ENCODE data around the gene RBBP4.
A peak's percentile ranks its signal among the peaks of the same experiment; 100 is the strongest.

The RBBP4 gene

GRCh38 chr1:32651461-32652073, 559 bp downstream of the RBBP4 start:
- TF ChIP-seq EZH2 (IDR thresholded peaks at IDR 0.05; ENCODE audit: borderline replicate concordance, low read depth, low read length, severe bottlenecking) (no peak), CTCF (IDR thresholded peaks at IDR 0.05; ENCODE audit: borderline replicate concordance, extremely low read depth, low read length, poor library complexity, severe bottlenecking) (no peak)
- DNase-seq (no peak), ATAC-seq (ENCODE audit: insufficient read depth, low read depth) (peak; percentile 4; the same call in 2 of the 3 replicates)
- no peaks in the 10 kb centered on the region for H3K27me3 ChIP-seq (ENCODE audit: insufficient read depth, low read length, poor library complexity)
- peaks cover 55% of the 10 kb centered on the region for H3K36me3 ChIP-seq (ENCODE audit: insufficient read depth, low read length)
- peak overlapping the region; percentile 80 for H3K4me2 ChIP-seq (ENCODE audit: insufficient read depth, low read length)
- H2AFZ ChIP-seq (ENCODE audit: low read depth, low read length), result peak overlapping the region; percentile 82
- peaks cover 61% of the 10 kb centered on the region for H3K4me1 ChIP-seq (ENCODE audit: insufficient read depth, low read length)
- H3K79me2 ChIP-seq (ENCODE audit: insufficient read depth, low read length), result peaks cover 93% of the 10 kb centered on the region
- no peaks in the 10 kb centered on the region for H3K9me3 ChIP-seq (ENCODE audit: insufficient read depth, low read length, severe bottlenecking)
- peaks cover 28% of the 10 kb centered on the region for H4K20me1 ChIP-seq (ENCODE audit: insufficient read depth, low read length)
- peak overlapping the region; percentile 93 for H3K9ac ChIP-seq (ENCODE audit: low read depth, low read length)
- H3K4me3 ChIP-seq (ENCODE audit: low read depth in 1 of 2, low read length in 2 of 2), result peak overlapping the region; percentile 70 to 85
- peak overlapping the region; percentile 98 for H3K27ac ChIP-seq (ENCODE audit: low read length)

GRCh38 chr1:32652244-32652962, 1.4 kb downstream of the RBBP4 start:
- TF ChIP-seq CTCF (IDR thresholded peaks at IDR 0.05; ENCODE audit: borderline replicate concordance, extremely low read depth, low read length, poor library complexity, severe bottlenecking), result no peak
- TF ChIP-seq EZH2 (IDR thresholded peaks at IDR 0.05; ENCODE audit: borderline replicate concordance, low read depth, low read length, severe bottlenecking), result no peak
- Histone ChIP-seq H3K4me3 (ENCODE audit: low read depth in 1 of 2, low read length in 2 of 2) (peak overlapping the region; percentile 70 to 85; a peak in 3 of 4 replicates), H2AFZ (ENCODE audit: low read depth, low read length) (no peak overlapping the region), H3K27me3 (ENCODE audit: insufficient read depth, low read length, poor library complexity) (no peaks in the 10 kb centered on the region), H3K9me3 (ENCODE audit: insufficient read depth, low read length, severe bottlenecking) (no peaks in the 10 kb centered on the region), H3K4me1 (ENCODE audit: insufficient read depth, low read length) (peaks cover 69% of the 10 kb centered on the region), H3K9ac (ENCODE audit: low read depth, low read length) (peak overlapping the region; percentile 93), H4K20me1 (ENCODE audit: insufficient read depth, low read length) (peaks cover 36% of the 10 kb centered on the region), H3K79me2 (ENCODE audit: insufficient read depth, low read length) (peaks cover 93% of the 10 kb centered on the region), H3K27ac (ENCODE audit: low read length) (peak overlapping the region; percentile 98), H3K4me2 (ENCODE audit: insufficient read depth, low read length) (peak overlapping the region; percentile 80), H3K36me3 (ENCODE audit: insufficient read depth, low read length) (peaks cover 59% of the 10 kb centered on the region)
- no peak for DNase-seq
- ATAC-seq (ENCODE audit: insufficient read depth, low read depth), result no peak

DNA sequence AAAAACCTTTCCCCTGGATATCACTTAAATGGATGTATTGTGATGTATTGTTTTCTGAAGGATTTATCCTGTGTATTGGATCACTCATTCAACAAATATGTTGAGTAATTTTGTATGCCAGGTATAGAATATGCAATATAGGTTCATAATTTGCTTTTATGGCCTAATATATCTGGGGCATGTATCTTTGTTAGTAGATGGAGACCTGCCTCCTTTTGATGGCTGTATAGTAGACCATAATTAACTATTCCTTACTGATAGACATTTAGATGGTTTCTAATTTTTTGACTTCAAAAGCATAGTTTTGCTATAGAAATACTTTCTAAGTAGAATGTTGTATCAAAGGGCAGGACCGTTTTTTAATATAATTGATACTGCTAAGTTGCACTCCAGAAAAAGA, 8.6 kb downstream of the RBBP4 start:
- no peak for ATAC-seq (ENCODE audit: insufficient read depth, low read depth)
- no peak for DNase-seq
- H2AFZ ChIP-seq (ENCODE audit: low read depth, low read length), result no peak overlapping the region
- no peaks in the 10 kb centered on the region for H3K9me3 ChIP-seq (ENCODE audit: insufficient read depth, low read length, severe bottlenecking)
- H3K27ac ChIP-seq (ENCODE audit: low read length), result no peak overlapping the region
- H3K4me1 ChIP-seq (ENCODE audit: insufficient read depth, low read length), result peaks cover 35% of the 10 kb centered on the region
- H3K36me3 ChIP-seq (ENCODE audit: insufficient read depth, low read length), result peaks cover 97% of the 10 kb centered on the region
- no peak overlapping the region for H3K4me2 ChIP-seq (ENCODE audit: insufficient read depth, low read length)
- peaks cover 91% of the 10 kb centered on the region for H3K79me2 ChIP-seq (ENCODE audit: insufficient read depth, low read length)
- TF ChIP-seq EZH2 (IDR thresholded peaks at IDR 0.05; ENCODE audit: borderline replicate concordance, low read depth, low read length, severe bottlenecking) (no peak), CTCF (IDR thresholded peaks at IDR 0.05; ENCODE audit: borderline replicate concordance, extremely low read depth, low read length, poor library complexity, severe bottlenecking) (no peak)
- H3K27me3 ChIP-seq (ENCODE audit: insufficient read depth, low read length, poor library complexity), result no peaks in the 10 kb centered on the region
- no peak overlapping the region for H3K9ac ChIP-seq (ENCODE audit: low read depth, low read length)
- H3K4me3 ChIP-seq (ENCODE audit: low read depth in 1 of 2, low read length in 2 of 2), result no peak overlapping the region
- H4K20me1 ChIP-seq (ENCODE audit: insufficient read depth, low read length), result peaks cover 67% of the 10 kb centered on the region
